Astrocyte (in vitro differentiated cells and primary cell): ENCODE measurements around the gene MTFP1. TPM values are rescaled to one million over a fixed set of nuclear protein-coding genes. Genes with fewer than 3 reads are reported as not detected.

ENCODE experiments used
- DNase-seq: peaks from one replicate; pipeline ENCODE4 v3.0.0-alpha.2; 2010; ENCODE audit warnings: low read depth
- FAIRE-seq: peaks from 2 replicates; lab custom pipeline; 2011; peaks lifted over from hg19 to GRCh38; lab: Jason Lieb, UNC
- H2AFZ ChIP-seq: 2 replicates; pipeline ENCODE4 v1.6.0; 2012; ENCODE audit warnings: low read depth, low read length, inconsistent platforms
- H3K27ac ChIP-seq: 2 replicates; pipeline ENCODE4 v1.5.1; 2011; ENCODE audit warnings: low read depth, low read length, inconsistent platforms
- H3K27me3 ChIP-seq: 2 replicates; pipeline ENCODE4 v1.6.0; 2011; ENCODE audit warnings: low read length, inconsistent platforms; ENCODE audit not compliant: insufficient read depth
- H3K36me3 ChIP-seq: 2 replicates; pipeline ENCODE4 v1.5.1; 2011; ENCODE audit warnings: low read length, inconsistent platforms; ENCODE audit not compliant: insufficient read depth
- H3K4me1 ChIP-seq: 2 replicates; pipeline ENCODE4 v1.5.1; 2011; ENCODE audit warnings: low read length, inconsistent platforms; ENCODE audit not compliant: insufficient read depth
- H3K4me2 ChIP-seq: 2 replicates; pipeline ENCODE4 v1.6.0; 2012; ENCODE audit warnings: low read length, inconsistent platforms
- H3K4me3 ChIP-seq: 2 replicates; pipeline ENCODE4 v1.5.1; 2011; ENCODE audit warnings: low read depth, mild to moderate bottlenecking, low read length, inconsistent platforms; ENCODE audit not compliant: insufficient read depth
- H3K79me2 ChIP-seq: 2 replicates; pipeline ENCODE4 v1.6.0; 2012; ENCODE audit warnings: mild to moderate bottlenecking, low read length, inconsistent platforms; ENCODE audit not compliant: insufficient read depth
- H3K9ac ChIP-seq: 2 replicates; pipeline ENCODE4 v1.6.0; 2012; ENCODE audit warnings: mild to moderate bottlenecking, low read length, inconsistent platforms
- H3K9me3 ChIP-seq: 2 replicates; pipeline ENCODE4 v1.5.1; 2012; ENCODE audit warnings: low read depth, mild to moderate bottlenecking, low read length, inconsistent platforms; ENCODE audit not compliant: insufficient read depth
- H4K20me1 ChIP-seq: 2 replicates; pipeline ENCODE4 v1.6.0; 2012; ENCODE audit warnings: low read length, inconsistent platforms; ENCODE audit not compliant: insufficient read depth
- H3K27ac Mint-ChIP-seq: one replicate; pipeline ENCODE4 v1.8.0; 2021; ENCODE audit warnings: mild to moderate bottlenecking, mixed read lengths; ENCODE audit not compliant: unreplicated experiment
- H3K27me3 Mint-ChIP-seq: one replicate; pipeline ENCODE4 v1.8.0; 2021; ENCODE audit warnings: low read depth, mixed read lengths; ENCODE audit not compliant: unreplicated experiment
- H3K36me3 Mint-ChIP-seq: one replicate; pipeline ENCODE4 v1.8.0; 2021; ENCODE audit warnings: low read depth, mixed read lengths; ENCODE audit not compliant: unreplicated experiment
- H3K4me1 Mint-ChIP-seq: one replicate; pipeline ENCODE4 v1.8.0; 2021; ENCODE audit warnings: low read depth, mixed read lengths; ENCODE audit not compliant: unreplicated experiment
- H3K4me3 Mint-ChIP-seq: one replicate; pipeline ENCODE4 v1.8.0; 2021; ENCODE audit warnings: mild to moderate bottlenecking, moderate library complexity, mixed read lengths; ENCODE audit not compliant: unreplicated experiment
- H3K9me3 Mint-ChIP-seq: one replicate; pipeline ENCODE4 v1.8.0; 2021; ENCODE audit warnings: mild to moderate bottlenecking, mixed read lengths; ENCODE audit not compliant: unreplicated experiment
- CTCF ChIP-seq: IDR thresholded peaks from 2 replicates; pipeline ENCODE4 v1.5.1; 2011; ENCODE audit warnings: low read depth, mild to moderate bottlenecking, inconsistent platforms, low read length, moderate library complexity; ENCODE audit not compliant: insufficient read depth
- EZH2 ChIP-seq: IDR thresholded peaks from 2 replicates; pipeline ENCODE4 v1.6.1; 2012; ENCODE audit warnings: mild to moderate bottlenecking, low read length, inconsistent platforms; ENCODE audit not compliant: insufficient read depth
- total RNA-seq: library from RNA; stranded (reverse); gene quantifications from 2 replicates; pipeline ENCODE4 v1.2.1, GENCODE V29; 2021

The MTFP1 gene
- total RNA-seq, 1 donor from 2014 or later: 13.0 TPM

- Mint-ChIP-seq H3K4me3 (no peak overlapping the region), H3K4me1 (peaks cover 14% of the 10 kb centered on the region), H3K27ac (peak overlapping the region; percentile 64), H3K27me3 (peaks cover 6% of the 10 kb centered on the region), H3K9me3 (peaks cover 5% of the 10 kb centered on the region), H3K36me3 (peaks cover 3% of the 10 kb centered on the region)
- Histone ChIP-seq H2AFZ (no peak overlapping the region), H4K20me1 (peaks cover 3% of the 10 kb centered on the region), H3K4me1 (peaks cover 26% of the 10 kb centered on the region), H3K4me3 (no peak overlapping the region), H3K79me2 (peaks cover 10% of the 10 kb centered on the region), H3K9me3 (peaks cover 3% of the 10 kb centered on the region), H3K4me2 (no peak overlapping the region), H3K27me3 (no peaks in the 10 kb centered on the region), H3K9ac (no peak overlapping the region), H3K36me3 (no peaks in the 10 kb centered on the region), H3K27ac (peak overlapping the region; percentile 10)
- DNase-seq (peak; percentile 52), FAIRE-seq (no peak)
- TF ChIP-seq EZH2: no peak
- peak; percentile 72 for TF ChIP-seq CTCF
These were observed 34.4 kb upstream of the MTFP1 start for GRCh38 chr22:30390974-30391691.

- Histone ChIP-seq H2AFZ (no peak overlapping the region), H3K9me3 (peaks cover 3% of the 10 kb centered on the region), H3K4me1 (peaks cover 24% of the 10 kb centered on the region), H3K4me2 (peak overlapping the region; percentile 8), H3K27me3 (no peaks in the 10 kb centered on the region), H3K4me3 (no peak overlapping the region), H3K36me3 (no peaks in the 10 kb centered on the region), H3K27ac (no peak overlapping the region), H3K9ac (no peak overlapping the region), H3K79me2 (peaks cover 19% of the 10 kb centered on the region), H4K20me1 (peaks cover 6% of the 10 kb centered on the region)
- FAIRE-seq (no peak), DNase-seq (no peak)
- H3K27ac Mint-ChIP-seq: no peak overlapping the region
- H3K4me3 Mint-ChIP-seq: no peak overlapping the region
- peaks cover 5% of the 10 kb centered on the region for H3K9me3 Mint-ChIP-seq
- peaks cover 13% of the 10 kb centered on the region for H3K4me1 Mint-ChIP-seq
- peaks cover 6% of the 10 kb centered on the region for H3K27me3 Mint-ChIP-seq
- TF ChIP-seq CTCF: no peak
- TF ChIP-seq EZH2: no peak
- no peaks in the 10 kb centered on the region for H3K36me3 Mint-ChIP-seq
These were observed 32.8 kb upstream of the MTFP1 start for GRCh38 chr22:30392661-30393321.

- H3K79me2 ChIP-seq: peaks cover 24% of the 10 kb centered on the region
- no peak overlapping the region for H3K4me3 Mint-ChIP-seq
These were observed 32.3 kb upstream of the MTFP1 start for GRCh38 chr22:30393322-30393680.

More at GRCh38 chr22:30393322-30393680, 32.3 kb upstream of the MTFP1 start:
- Histone ChIP-seq H4K20me1 (peaks cover 11% of the 10 kb centered on the region), H2AFZ (no peak overlapping the region), H3K4me1 (peaks cover 29% of the 10 kb centered on the region), H3K4me2 (no peak overlapping the region), H3K9me3 (peaks cover 3% of the 10 kb centered on the region), H3K36me3 (no peaks in the 10 kb centered on the region), H3K27ac (no peak overlapping the region), H3K9ac (no peak overlapping the region), H3K27me3 (no peaks in the 10 kb centered on the region), H3K4me3 (no peak overlapping the region)
- H3K9me3 Mint-ChIP-seq: peaks cover 5% of the 10 kb centered on the region
- TF ChIP-seq CTCF (no peak), EZH2 (no peak)
- H3K27ac Mint-ChIP-seq: no peak overlapping the region
- FAIRE-seq (no peak), DNase-seq (no peak)
- peaks cover 6% of the 10 kb centered on the region for H3K27me3 Mint-ChIP-seq
- H3K4me1 Mint-ChIP-seq: peaks cover 17% of the 10 kb centered on the region
- H3K36me3 Mint-ChIP-seq: no peaks in the 10 kb centered on the region
